Epithelial cell of umbilical artery (primary cell): ENCODE data around the gene IL1RAPL1. TPM values are rescaled to one million over a fixed set of nuclear protein-coding genes. Genes with fewer than 3 reads are reported as not detected.

Experiments used
- total RNA-seq: library from RNA; depleted of rRNA; stranded (reverse); fragments of >200 nt; gene quantifications from 2 replicates; pipeline ENCODE4 v1.2.3, GENCODE V29; 2014

IL1RAPL1 gene
- total RNA-seq: 5.9 and 6.2 TPM in 2 replicates

DNA sequence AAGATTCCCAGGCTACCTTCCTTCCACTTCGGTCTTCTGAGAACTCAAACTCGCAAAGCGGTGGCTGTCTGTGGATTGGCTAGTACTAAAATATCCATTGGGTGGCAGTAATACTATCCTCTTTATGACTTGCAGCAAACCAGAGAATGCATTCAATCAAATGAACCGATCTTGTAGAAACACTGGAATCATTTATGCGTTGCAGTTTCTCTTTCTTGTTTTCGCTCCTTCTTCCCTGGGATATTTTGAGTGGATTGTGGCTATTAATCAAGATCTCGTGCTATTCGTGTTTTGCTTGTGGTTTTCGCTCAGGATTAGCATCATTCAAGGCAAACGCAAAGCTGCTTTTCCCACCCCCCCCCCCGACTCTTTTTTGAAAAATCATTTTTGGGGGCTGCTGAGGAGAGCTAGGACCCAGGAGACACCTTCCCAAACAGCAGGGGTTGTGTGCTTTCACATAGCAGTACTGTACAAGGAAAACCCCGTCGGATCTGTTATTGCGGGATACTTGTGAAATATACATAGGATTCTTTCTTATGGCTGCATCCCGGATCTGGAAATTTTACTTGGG is at the start of gene IL1RAPL1:
Gene IL1RAPL1, plus strand, starts transcription at position 466 of the 571 bp plus-strand sequence.

